ENCODE results near the gene POLE. TPM values are rescaled to one million over a fixed set of nuclear protein-coding genes. Genes with fewer than 3 reads are reported as not detected.

Gene POLE
- total RNA-seq, 3 donors from 2014 or later, result 36.5 to 51.5 (median 43.5) TPM

GRCh38 chr12:132640936-132641335, 46.2 kb downstream of the POLE start:
- Histone ChIP-seq H3K27me3 (no peaks in the 10 kb centered on the region), H3K36me3 (peaks cover 23% of the 10 kb centered on the region), H3K27ac (no peak overlapping the region), H3K4me3 (no peak overlapping the region), H3K9me3 (no peaks in the 10 kb centered on the region), H3K4me1 (no peaks in the 10 kb centered on the region)
- TF ChIP-seq POLR2AphosphoS5 (IDR thresholded peaks at IDR 0.05) (no peak), CTCF (IDR thresholded peaks at IDR 0.05) (no peak), POLR2A (IDR thresholded peaks at IDR 0.05) (no peak)
- intact Hi-C loops (cut with DNase I; ENCODE audit: low total_unique reads), result loop anchor here (5.0 kb wide), 1 partner anchor 569 kb away; no protein-coding TSS in a partner anchor
- DNase-seq (ENCODE audit: low spot score in 2 of 2), result no peak

GRCh38 chr12:132639956-132640520, 47.1 kb downstream of the POLE start:
- no peak for DNase-seq (ENCODE audit: low spot score in 2 of 2)
- Histone ChIP-seq H3K27me3 (no peaks in the 10 kb centered on the region), H3K36me3 (peaks cover 23% of the 10 kb centered on the region), H3K4me1 (no peaks in the 10 kb centered on the region), H3K27ac (no peak overlapping the region), H3K9me3 (no peaks in the 10 kb centered on the region), H3K4me3 (no peak overlapping the region)
- no peak for TF ChIP-seq CTCF (IDR thresholded peaks at IDR 0.05)
- TF ChIP-seq POLR2AphosphoS5 (IDR thresholded peaks at IDR 0.05), result no peak
- TF ChIP-seq POLR2A (IDR thresholded peaks at IDR 0.05), result no peak
- intact Hi-C loops (cut with DNase I; ENCODE audit: low total_unique reads), result loop anchor here (5.0 kb wide), 1 partner anchor 568 kb away; no protein-coding TSS in a partner anchor

- intact Hi-C loops (cut with DNase I; ENCODE audit: low total_unique reads), result no loop called here
- H3K36me3 ChIP-seq, result peaks cover 23% of the 10 kb centered on the region
- no peak overlapping the region for H3K4me3 ChIP-seq
- no peak for DNase-seq (ENCODE audit: low spot score in 2 of 2)
- no peaks in the 10 kb centered on the region for H3K9me3 ChIP-seq
- H3K27me3 ChIP-seq, result no peaks in the 10 kb centered on the region
- peak overlapping the region in 1 of 2 donors; percentile 12 for H3K27ac ChIP-seq
- H3K4me1 ChIP-seq, result no peaks in the 10 kb centered on the region
- TF ChIP-seq CTCF (IDR thresholded peaks at IDR 0.05), result peak in 2 of 3 donors; percentile 26 to 37
- TF ChIP-seq POLR2AphosphoS5 (IDR thresholded peaks at IDR 0.05), result no peak
These were observed 48.4 kb downstream of the POLE start for GRCh38 chr12:132638541-132639408.

- Histone ChIP-seq H3K4me3 (no peak overlapping the region), H3K27me3 (no peaks in the 10 kb centered on the region), H3K27ac (no peak overlapping the region), H3K9me3 (no peaks in the 10 kb centered on the region), H3K4me1 (no peaks in the 10 kb centered on the region), H3K36me3 (peaks cover 17% of the 10 kb centered on the region)
- DNase-seq (ENCODE audit: low spot score in 2 of 2), result no peak
- TF ChIP-seq CTCF (IDR thresholded peaks at IDR 0.05) (no peak), POLR2A (IDR thresholded peaks at IDR 0.05) (no peak), POLR2AphosphoS5 (IDR thresholded peaks at IDR 0.05) (no peak)
- intact Hi-C loops (cut with DNase I; ENCODE audit: low total_unique reads), result no loop called here
These were observed 49.3 kb downstream of the POLE start for GRCh38 chr12:132637811-132638210.

Measured in breast epithelium (tissue), 4 donors.